Activated CD4-positive, alpha-beta T cell treated with anti-CD3 and anti-CD28 coated beads, Interleukin-2, amount 50 U/mL, for 24 hours (primary cell): ENCODE results near the gene ZMIZ1.

Source experiments
- DNase-seq, 2 donors: peaks; one replicate each; pipeline ENCODE4 v3.0.0-alpha.2; 2020; ENCODE audit warnings: low read depth in 1 of 2, low spot score in 1 of 2

Gene ZMIZ1

GRCh38 chr10:79116368-79116767 lies 47.6 kb downstream of the ZMIZ1 start:
- no peak for DNase-seq

GRCh38 chr10:79116801-79117723 lies 48.3 kb downstream of the ZMIZ1 start:
- DNase-seq, result no peak

GRCh38 chr10:79118286-79119202 lies 49.8 kb downstream of the ZMIZ1 start:
- DNase-seq, result no peak

GRCh38 chr10:79119306-79119705 lies 50.5 kb downstream of the ZMIZ1 start:
- DNase-seq, result no peak

GRCh38 chr10:79123547-79123963 lies 54.8 kb downstream of the ZMIZ1 start:
- no peak for DNase-seq

GRCh38 chr10:79124066-79124465 lies 55.3 kb downstream of the ZMIZ1 start:
- DNase-seq, result no peak

GRCh38 chr10:79125092-79125491 lies 56.3 kb downstream of the ZMIZ1 start:
- no peak for DNase-seq

- no peak for DNase-seq
These were observed 57.8 kb downstream of the ZMIZ1 start for GRCh38 chr10:79126351-79127080.

GRCh38 chr10:79127151-79127961 lies 58.6 kb downstream of the ZMIZ1 start:
- no peak for DNase-seq

GRCh38 chr10:79128241-79128922 lies 59.6 kb downstream of the ZMIZ1 start:
- no peak for DNase-seq

GRCh38 chr10:79128923-79129305 lies 60.1 kb downstream of the ZMIZ1 start:
- DNase-seq, result no peak

GRCh38 chr10:79129361-79129997 lies 60.7 kb downstream of the ZMIZ1 start:
- no peak for DNase-seq

GRCh38 chr10:79130255-79130654 lies 61.5 kb downstream of the ZMIZ1 start:
- no peak for DNase-seq

GRCh38 chr10:79130846-79131245 lies 62.1 kb downstream of the ZMIZ1 start:
- no peak for DNase-seq

GRCh38 chr10:79131836-79132631 lies 63.3 kb downstream of the ZMIZ1 start:
- no peak for DNase-seq

GRCh38 chr10:79132681-79133381 lies 64.1 kb downstream of the ZMIZ1 start:
- DNase-seq, result no peak

- no peak for DNase-seq
These were observed 64.7 kb downstream of the ZMIZ1 start for GRCh38 chr10:79133416-79133815.

GRCh38 chr10:79135790-79136189 lies 67.0 kb downstream of the ZMIZ1 start:
- no peak for DNase-seq
